ENCODE data around the gene ANGPTL2. TPM values are rescaled to one million over a fixed set of nuclear protein-coding genes. Genes with fewer than 3 reads are reported as not detected.
A peak's percentile ranks its signal among the peaks of the same experiment; 100 is the strongest.

ANGPTL2 gene
- total and polyA plus RNA-seq, 4 experiments from 2014 or later = not detected

DNA sequence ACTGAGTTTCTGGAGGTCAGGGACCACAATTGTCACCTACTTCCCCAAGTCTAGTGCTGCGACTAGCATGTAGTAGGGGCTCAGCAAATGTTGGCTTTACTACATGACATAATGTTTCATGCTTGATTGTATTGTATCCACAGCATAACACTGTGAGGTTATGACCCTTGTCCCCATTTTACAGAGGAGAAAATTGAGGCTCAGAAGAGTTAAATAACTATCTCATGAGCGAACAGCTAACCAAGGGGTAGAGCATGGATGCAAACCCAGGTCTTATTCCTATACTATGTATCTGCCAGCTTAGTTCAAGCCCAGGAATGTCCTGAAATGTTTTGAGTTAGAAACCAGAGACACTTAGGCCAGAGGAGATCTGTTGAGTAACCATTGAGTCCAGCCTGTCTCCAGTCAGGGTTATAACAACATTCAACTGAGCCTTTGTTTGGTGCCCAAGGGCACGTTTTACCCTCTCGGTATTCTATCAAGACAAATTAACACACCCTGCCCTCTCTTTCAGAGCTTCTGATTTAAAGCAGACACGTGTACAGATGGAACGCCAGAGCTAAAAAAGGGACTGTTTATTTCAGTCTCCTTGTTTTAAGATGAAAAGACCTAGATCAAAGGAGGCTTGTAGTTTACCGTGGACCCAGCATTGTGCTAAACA is 16.5 kb downstream of the ANGPTL2 start:
- Mint-ChIP-seq H3K4me1 (peaks cover 0 to 2% (median 0%) of the 10 kb centered on the region in 4 donors), H3K36me3 (no peaks in the 10 kb centered on the region), H3K4me3 (no peak overlapping the region), H3K27ac (no peak overlapping the region), H3K9me3 (peaks cover 0 to 2% (median 0%) of the 10 kb centered on the region in 8 donors), H3K27me3 (no peaks in the 10 kb centered on the region)
- Histone ChIP-seq H3K27me3 (ENCODE audit: insufficient read depth, low read length) (no peaks in the 10 kb centered on the region), H3K36me3 (ENCODE audit: insufficient read depth, low read length) (no peaks in the 10 kb centered on the region), H3K27ac (ENCODE audit: low read depth, low read length) (no peak overlapping the region), H3K4me3 (ENCODE audit: low read length in 2 of 2) (no peak overlapping the region), H3K4me1 (ENCODE audit: insufficient read depth, low read length) (no peaks in the 10 kb centered on the region), H3K9me3 (ENCODE audit: control insufficient read depth in 1 of 2, low read length in 2 of 2) (no peaks in the 10 kb centered on the region)
- intact Hi-C loops (cut with micrococcal nuclease) = no loop called here
- ChIA-PET CTCF (ENCODE audit: partially characterized antibody) (no interaction called here), POLR2A (ENCODE audit: partially characterized antibody) (no interaction called here)
- DNase-seq = no peak

DNA sequence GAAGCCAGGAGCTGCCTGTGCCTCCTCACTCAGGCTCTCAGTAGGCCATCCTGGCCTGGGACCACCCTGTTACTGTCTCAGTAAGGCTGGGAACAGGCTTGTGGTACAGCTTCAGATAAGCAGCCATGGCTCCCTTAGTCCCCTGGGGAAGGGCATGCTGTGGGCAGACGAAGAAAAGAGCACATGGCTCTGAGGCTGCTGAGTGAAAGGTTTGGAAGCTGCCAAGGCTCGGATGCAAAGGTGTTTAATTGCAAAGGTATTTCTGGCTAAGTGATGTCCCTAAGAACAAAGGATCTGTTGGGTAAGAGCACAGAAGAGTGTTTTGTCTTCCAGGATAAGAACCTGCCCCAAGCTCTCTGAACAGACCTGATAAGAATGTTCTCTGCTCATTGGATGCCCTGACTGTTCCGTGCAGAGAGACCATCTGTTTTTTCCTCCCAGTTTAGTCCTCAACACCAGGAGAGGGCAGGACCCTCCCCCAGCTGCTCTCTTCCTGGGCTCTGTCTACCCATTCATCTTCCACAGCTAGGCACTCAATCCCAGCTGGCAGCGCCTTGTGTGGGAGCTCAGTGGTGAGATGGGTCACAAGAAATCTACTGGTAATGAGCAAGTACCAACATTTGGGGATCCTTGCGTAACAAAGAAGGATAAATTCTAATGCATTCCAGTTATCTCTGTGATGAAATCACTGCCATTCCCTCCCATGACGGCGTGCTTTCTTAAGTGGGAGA is 17.7 kb downstream of the ANGPTL2 start:
- Histone ChIP-seq H3K27me3 (ENCODE audit: insufficient read depth, low read length) (no peaks in the 10 kb centered on the region), H3K9me3 (ENCODE audit: control insufficient read depth in 1 of 2, low read length in 2 of 2) (no peaks in the 10 kb centered on the region), H3K27ac (ENCODE audit: low read depth, low read length) (no peak overlapping the region), H3K4me3 (ENCODE audit: low read length in 2 of 2) (no peak overlapping the region), H3K4me1 (ENCODE audit: insufficient read depth, low read length) (no peaks in the 10 kb centered on the region), H3K36me3 (ENCODE audit: insufficient read depth, low read length) (no peaks in the 10 kb centered on the region)
- H3K27me3 Mint-ChIP-seq = no peaks in the 10 kb centered on the region
- CTCF ChIA-PET (ENCODE audit: partially characterized antibody) = no interaction called here
- no peak for DNase-seq
- H3K27ac Mint-ChIP-seq = peak overlapping the region in 1 of 7 donors; percentile 36
- intact Hi-C loops (cut with micrococcal nuclease) = no loop called here
- peaks cover 0 to 2% (median 0%) of the 10 kb centered on the region in 4 donors for H3K4me1 Mint-ChIP-seq
- H3K4me3 Mint-ChIP-seq = no peak overlapping the region
- POLR2A ChIA-PET (ENCODE audit: partially characterized antibody) = no interaction called here
- no peaks in the 10 kb centered on the region for H3K36me3 Mint-ChIP-seq
- H3K9me3 Mint-ChIP-seq = peaks cover 0 to 2% (median 0%) of the 10 kb centered on the region in 8 donors

DNA sequence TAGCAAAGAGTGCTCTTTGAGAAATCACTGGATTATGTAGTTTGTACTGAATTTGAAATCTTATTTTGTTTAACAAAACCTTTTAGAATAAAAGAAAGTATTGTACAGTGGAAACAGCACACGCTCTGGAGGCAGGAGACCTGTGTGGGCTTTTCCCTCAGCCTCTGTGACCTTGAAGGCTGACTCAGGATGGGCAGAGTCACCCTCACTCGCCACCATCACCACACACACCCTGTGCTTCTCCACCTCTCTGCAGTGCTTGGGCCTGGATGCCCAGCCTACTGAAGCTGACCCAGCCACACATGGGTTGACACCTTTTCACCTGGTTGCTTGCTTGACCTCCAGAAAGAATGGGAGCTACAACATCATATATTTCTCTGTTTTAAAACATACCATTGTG is 19.6 kb downstream of the ANGPTL2 start:
- ChIA-PET CTCF (ENCODE audit: partially characterized antibody) (no interaction called here), POLR2A (ENCODE audit: partially characterized antibody) (no interaction called here)
- no peak overlapping the region for H3K4me3 Mint-ChIP-seq
- H3K27ac Mint-ChIP-seq = no peak overlapping the region
- intact Hi-C loops (cut with micrococcal nuclease) = no loop called here
- Histone ChIP-seq H3K27ac (ENCODE audit: low read depth, low read length) (no peak overlapping the region), H3K9me3 (ENCODE audit: control insufficient read depth in 1 of 2, low read length in 2 of 2) (no peaks in the 10 kb centered on the region), H3K4me3 (ENCODE audit: low read length in 2 of 2) (no peak overlapping the region), H3K36me3 (ENCODE audit: insufficient read depth, low read length) (no peaks in the 10 kb centered on the region), H3K27me3 (ENCODE audit: insufficient read depth, low read length) (no peaks in the 10 kb centered on the region), H3K4me1 (ENCODE audit: insufficient read depth, low read length) (no peaks in the 10 kb centered on the region)
- H3K27me3 Mint-ChIP-seq = no peaks in the 10 kb centered on the region
- no peak for DNase-seq
- H3K4me1 Mint-ChIP-seq = no peaks in the 10 kb centered on the region
- no peaks in the 10 kb centered on the region for H3K9me3 Mint-ChIP-seq
- no peaks in the 10 kb centered on the region for H3K36me3 Mint-ChIP-seq

- Mint-ChIP-seq H3K4me3 (no peak overlapping the region), H3K27me3 (no peaks in the 10 kb centered on the region), H3K4me1 (no peaks in the 10 kb centered on the region), H3K36me3 (no peaks in the 10 kb centered on the region), H3K27ac (no peak overlapping the region), H3K9me3 (no peaks in the 10 kb centered on the region)
- POLR2A ChIA-PET (ENCODE audit: partially characterized antibody) = no interaction called here
- Histone ChIP-seq H3K36me3 (ENCODE audit: insufficient read depth, low read length) (no peaks in the 10 kb centered on the region), H3K4me3 (ENCODE audit: low read length in 2 of 2) (no peak overlapping the region), H3K27me3 (ENCODE audit: insufficient read depth, low read length) (no peaks in the 10 kb centered on the region), H3K4me1 (ENCODE audit: insufficient read depth, low read length) (no peaks in the 10 kb centered on the region), H3K9me3 (ENCODE audit: control insufficient read depth in 1 of 2, low read length in 2 of 2) (no peaks in the 10 kb centered on the region), H3K27ac (ENCODE audit: low read depth, low read length) (no peak overlapping the region)
- DNase-seq = no peak
- CTCF ChIA-PET (ENCODE audit: partially characterized antibody) = no interaction called here
- intact Hi-C loops (cut with micrococcal nuclease) = no loop called here
Measured at GRCh38 chr9:127102176-127102575, 20.3 kb downstream of the ANGPTL2 start.

DNA sequence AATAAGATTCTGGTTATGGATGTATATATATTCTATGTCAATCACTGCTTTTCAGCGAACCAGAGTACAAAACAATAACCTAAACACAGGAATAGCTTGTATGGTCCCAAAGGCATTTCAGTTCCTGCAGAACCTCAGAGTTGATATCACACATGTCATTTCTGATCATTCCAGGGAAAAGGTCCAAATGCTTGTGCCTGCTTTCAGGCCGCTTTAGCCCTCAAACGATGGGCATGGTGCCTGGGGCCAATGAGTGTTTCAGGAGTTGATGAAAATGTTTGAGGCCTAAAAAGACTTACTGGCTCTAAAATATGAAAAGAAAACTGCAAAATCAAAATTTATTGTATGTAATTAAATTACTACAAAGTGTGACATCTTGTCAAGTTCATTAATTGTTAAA is 22.8 kb downstream of the ANGPTL2 start:
- Histone ChIP-seq H3K4me3 (ENCODE audit: low read length in 2 of 2) (no peak overlapping the region), H3K9me3 (ENCODE audit: control insufficient read depth in 1 of 2, low read length in 2 of 2) (no peaks in the 10 kb centered on the region), H3K36me3 (ENCODE audit: insufficient read depth, low read length) (no peaks in the 10 kb centered on the region), H3K4me1 (ENCODE audit: insufficient read depth, low read length) (no peaks in the 10 kb centered on the region), H3K27ac (ENCODE audit: low read depth, low read length) (no peak overlapping the region), H3K27me3 (ENCODE audit: insufficient read depth, low read length) (no peaks in the 10 kb centered on the region)
- Mint-ChIP-seq H3K4me3 (no peak overlapping the region), H3K4me1 (no peaks in the 10 kb centered on the region), H3K27me3 (no peaks in the 10 kb centered on the region), H3K27ac (no peak overlapping the region), H3K36me3 (no peaks in the 10 kb centered on the region), H3K9me3 (no peaks in the 10 kb centered on the region)
- no peak for DNase-seq
- POLR2A ChIA-PET (ENCODE audit: partially characterized antibody) = no interaction called here
- intact Hi-C loops (cut with micrococcal nuclease) = no loop called here
- CTCF ChIA-PET (ENCODE audit: partially characterized antibody) = no interaction called here

GRCh38 chr9:127098916-127099553 is 23.4 kb downstream of the ANGPTL2 start:
- ChIA-PET CTCF (ENCODE audit: partially characterized antibody) (no interaction called here), POLR2A (ENCODE audit: partially characterized antibody) (no interaction called here)
- Histone ChIP-seq H3K27ac (ENCODE audit: low read depth, low read length) (no peak overlapping the region), H3K27me3 (ENCODE audit: insufficient read depth, low read length) (no peaks in the 10 kb centered on the region), H3K4me1 (ENCODE audit: insufficient read depth, low read length) (no peaks in the 10 kb centered on the region), H3K36me3 (ENCODE audit: insufficient read depth, low read length) (no peaks in the 10 kb centered on the region), H3K9me3 (ENCODE audit: control insufficient read depth in 1 of 2, low read length in 2 of 2) (no peaks in the 10 kb centered on the region), H3K4me3 (ENCODE audit: low read length in 2 of 2) (no peak overlapping the region)
- no peaks in the 10 kb centered on the region for H3K27me3 Mint-ChIP-seq
- DNase-seq = no peak
- H3K27ac Mint-ChIP-seq = no peak overlapping the region
- H3K4me3 Mint-ChIP-seq = no peak overlapping the region
- intact Hi-C loops (cut with micrococcal nuclease) = no loop called here
- no peaks in the 10 kb centered on the region for H3K4me1 Mint-ChIP-seq
- no peaks in the 10 kb centered on the region for H3K36me3 Mint-ChIP-seq
- no peaks in the 10 kb centered on the region for H3K9me3 Mint-ChIP-seq

DNA sequence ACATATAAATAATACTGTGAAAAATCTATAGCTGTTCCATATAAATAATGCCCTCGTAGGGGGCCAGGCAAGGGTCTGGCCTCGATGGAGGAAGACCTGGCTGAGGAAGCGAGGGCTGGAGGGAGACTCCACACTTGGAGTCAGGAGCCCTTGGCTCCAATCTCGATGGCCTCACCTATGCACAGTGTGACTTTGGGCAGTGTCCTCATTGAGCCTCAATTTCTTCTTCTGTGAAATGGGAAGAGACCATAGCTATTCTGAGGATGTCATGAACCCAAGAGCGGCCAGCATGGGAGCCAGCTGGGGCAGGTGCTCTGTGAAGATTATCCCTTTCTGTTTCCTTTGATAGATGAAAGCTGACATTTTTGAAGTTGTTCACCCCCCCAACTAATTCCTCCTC is 24.8 kb downstream of the ANGPTL2 start:
- intact Hi-C loops (cut with micrococcal nuclease) = no loop called here
- no peak overlapping the region for H3K27ac Mint-ChIP-seq
- no peaks in the 10 kb centered on the region for H3K4me1 ChIP-seq (ENCODE audit: insufficient read depth, low read length)
- no peaks in the 10 kb centered on the region for H3K9me3 Mint-ChIP-seq
- H3K36me3 ChIP-seq (ENCODE audit: insufficient read depth, low read length) = no peaks in the 10 kb centered on the region
- no peak overlapping the region for H3K4me3 Mint-ChIP-seq
- ChIA-PET CTCF (ENCODE audit: partially characterized antibody) (no interaction called here), POLR2A (ENCODE audit: partially characterized antibody) (no interaction called here)
- H3K27me3 ChIP-seq (ENCODE audit: insufficient read depth, low read length) = no peaks in the 10 kb centered on the region
- no peaks in the 10 kb centered on the region for H3K9me3 ChIP-seq (ENCODE audit: control insufficient read depth in 1 of 2, low read length in 2 of 2)
- no peaks in the 10 kb centered on the region for H3K36me3 Mint-ChIP-seq
- no peak for DNase-seq
- H3K27me3 Mint-ChIP-seq = no peaks in the 10 kb centered on the region
- no peak overlapping the region for H3K4me3 ChIP-seq (ENCODE audit: low read length in 2 of 2)
- H3K4me1 Mint-ChIP-seq = no peaks in the 10 kb centered on the region
- no peak overlapping the region for H3K27ac ChIP-seq (ENCODE audit: low read depth, low read length)
